ENCODE results near the gene YIPF3.
"Not testable (repeated sequence)": the region's sequence is repeated elsewhere in the genome, so short reads cannot be mapped to it uniquely, and the experiment has no call there.

The YIPF3 gene

DNA sequence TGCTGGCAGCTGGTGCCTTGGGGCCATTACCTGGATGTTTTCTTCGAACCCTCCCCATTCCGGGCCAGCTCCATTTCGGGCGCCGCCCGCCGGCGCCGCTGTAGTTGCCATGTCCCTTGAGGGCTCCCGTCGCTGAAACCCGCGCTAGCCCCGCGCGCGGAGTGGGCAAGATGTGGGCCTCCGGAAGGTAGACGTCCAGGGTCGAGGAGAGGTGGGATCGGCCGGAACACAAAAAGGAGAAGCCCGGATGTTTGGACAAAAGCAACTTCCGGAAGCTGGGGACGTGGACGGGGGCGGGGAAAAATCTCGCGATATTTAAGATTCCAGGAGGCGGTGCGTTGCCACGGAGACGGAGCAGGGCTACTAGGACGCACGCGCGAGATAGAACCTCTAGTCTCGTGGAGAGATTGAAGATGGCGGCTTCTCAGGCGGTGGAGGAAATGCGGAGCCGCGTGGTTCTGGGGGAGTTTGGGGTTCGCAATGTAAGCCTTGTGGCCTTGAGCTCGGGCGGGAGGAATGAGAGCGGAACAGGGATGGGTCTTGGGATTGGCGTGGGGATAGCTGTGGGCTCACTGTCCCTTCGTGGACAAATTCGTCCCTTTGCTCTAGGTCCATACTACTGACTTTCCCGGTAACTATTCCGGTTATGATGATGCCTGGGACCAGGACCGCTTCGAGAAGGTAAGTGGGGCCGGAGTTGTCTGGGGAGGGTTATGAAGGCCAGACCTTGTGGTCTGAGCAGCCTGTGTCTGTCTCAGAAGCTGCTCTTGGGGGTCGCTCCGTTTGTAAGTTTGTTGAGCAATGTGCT, at the start of gene YIPF3, which contains the start of gene POLR1C:
Gene YIPF3 (minus strand): TSS at position 230 of the 808 bp plus-strand sequence. CDS start 119 bp downstream, at position 111.
Gene POLR1C (plus strand): TSS at position 393 of the 808 bp plus-strand sequence. CDS start 21 bp downstream, at position 414.
- DNase-seq = peak; percentile 96 to 99

DNA sequence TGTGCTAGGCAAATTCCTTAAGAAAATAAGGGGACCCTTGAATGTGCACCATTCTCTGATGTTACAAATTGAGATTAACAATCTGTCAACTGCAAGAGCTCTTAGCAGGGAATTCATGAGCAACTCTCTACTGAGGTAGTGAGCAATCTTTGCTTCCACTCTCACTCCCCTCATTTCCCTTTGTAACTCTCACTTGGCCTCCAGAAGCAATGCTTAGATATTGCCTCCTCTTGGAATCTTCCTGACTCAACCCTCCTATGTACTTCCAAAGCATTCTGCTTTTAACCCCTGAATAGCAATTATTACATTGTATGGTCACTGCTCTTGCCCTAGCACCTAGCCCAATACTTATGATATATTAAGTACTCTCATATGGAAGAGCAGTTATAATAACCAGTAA, 42.6 kb upstream of the YIPF3 start:
- DNase-seq = no peak

DNA sequence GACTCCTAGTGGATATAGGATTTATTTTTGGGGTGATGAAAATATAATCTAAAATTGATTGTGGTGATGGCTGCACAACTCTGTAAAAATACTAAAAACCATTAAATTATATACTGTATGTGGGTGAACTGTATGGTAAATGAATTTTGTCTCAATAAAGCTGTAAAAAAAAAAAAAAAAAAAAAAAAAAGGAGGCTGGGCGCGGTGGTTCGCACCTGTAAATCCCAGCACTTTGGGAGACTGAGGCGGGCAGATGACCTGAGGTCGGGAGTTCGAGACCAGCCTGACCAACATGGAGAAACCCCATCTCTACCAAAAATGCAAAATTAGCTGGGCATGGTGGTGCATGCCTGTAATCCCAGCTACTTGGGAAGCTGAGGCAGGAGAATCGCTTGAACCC, 40.9 kb upstream of the YIPF3 start:
- DNase-seq = not testable (repeated sequence)

DNA sequence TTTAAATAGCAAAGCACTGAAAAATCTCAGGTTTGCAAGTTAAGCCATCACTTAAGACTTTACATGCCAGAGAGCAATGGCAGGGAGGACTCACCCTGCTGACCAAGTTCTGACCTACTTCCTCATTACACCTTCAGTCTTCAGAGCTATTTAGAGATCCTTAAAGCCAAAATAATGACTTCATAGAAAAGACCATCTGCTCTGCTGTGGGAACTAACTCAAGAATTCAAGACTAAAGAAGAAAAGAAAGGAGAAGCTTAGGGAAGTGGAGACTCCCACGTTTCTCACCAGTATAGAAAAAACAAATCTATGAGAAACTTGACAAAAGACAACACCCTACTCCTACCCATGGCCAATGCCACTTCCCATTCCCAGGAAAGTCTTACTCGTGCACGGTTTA, 30.5 kb upstream of the YIPF3 start:
- no peak for DNase-seq

DNA sequence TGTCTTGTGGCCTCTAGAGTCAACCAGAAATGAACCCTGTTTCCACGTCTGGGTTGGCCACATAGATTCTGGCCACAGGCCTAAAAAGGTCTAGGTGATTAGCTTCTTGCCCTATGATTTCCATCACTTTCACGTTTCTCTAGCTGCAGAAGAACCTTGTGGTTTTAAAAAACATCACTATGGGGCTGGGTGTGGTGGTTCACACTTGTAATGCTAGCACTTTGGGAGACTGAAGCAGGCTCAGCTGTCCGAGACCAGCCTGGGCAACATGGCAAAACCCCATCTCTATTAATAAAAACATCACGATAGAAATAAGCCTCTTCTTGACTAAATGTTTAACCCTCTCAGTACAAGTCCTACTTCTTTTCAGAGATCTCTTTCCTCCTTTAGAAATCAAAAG, 27.7 kb upstream of the YIPF3 start:
- DNase-seq = no peak

DNA sequence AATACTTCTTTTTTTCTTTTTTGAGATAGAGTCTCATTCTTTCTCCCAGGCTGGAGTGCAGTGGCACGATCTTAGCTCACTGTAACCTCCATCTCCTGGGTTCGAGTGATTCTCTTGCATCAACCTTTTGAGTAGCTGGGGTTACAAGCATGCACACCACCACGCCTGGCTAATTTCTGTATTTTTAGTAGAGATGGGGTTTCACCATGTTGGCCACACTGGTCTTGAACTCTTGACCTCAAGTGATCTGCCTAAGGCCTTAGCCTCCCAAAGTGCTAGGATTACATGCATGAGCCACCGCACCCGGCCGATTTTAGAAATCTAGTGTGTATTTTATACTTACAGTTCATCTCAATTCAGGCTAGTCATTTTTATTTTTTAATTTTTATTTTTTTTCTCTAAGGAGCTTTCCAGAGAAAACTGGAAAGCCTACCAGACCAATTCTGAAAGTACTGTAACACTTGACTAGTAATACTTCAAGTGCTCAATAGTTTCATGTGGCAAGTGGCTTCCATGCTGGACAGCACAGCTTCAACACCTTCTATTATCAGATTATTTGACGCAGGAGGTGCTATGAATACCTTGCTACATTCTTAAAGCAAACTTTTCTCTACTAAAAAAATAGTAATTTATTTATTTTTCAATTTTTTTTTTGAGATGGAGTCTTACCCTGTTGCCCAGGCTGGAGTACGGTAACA, 25.2 kb upstream of the YIPF3 start:
- no peak for DNase-seq

DNA sequence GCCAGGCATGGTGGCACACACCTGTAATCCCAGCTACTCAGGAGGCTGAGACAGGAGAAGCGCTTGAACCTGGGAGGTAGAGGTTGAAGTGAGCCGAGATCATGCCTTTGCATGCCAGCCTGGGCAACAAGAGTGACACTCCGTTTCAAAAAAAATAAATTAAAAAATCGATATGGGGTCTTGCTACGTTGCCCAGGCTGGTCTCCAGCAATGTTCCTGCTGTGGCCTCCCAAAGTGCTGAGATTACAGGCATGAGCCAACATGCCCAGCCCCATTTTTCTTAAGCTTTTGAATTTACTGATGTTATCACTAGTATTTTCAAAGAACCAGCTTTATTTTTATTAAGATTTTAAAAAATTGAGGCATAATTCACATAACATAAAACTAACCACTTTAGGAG, 23.8 kb upstream of the YIPF3 start:
- DNase-seq = no peak

DNA sequence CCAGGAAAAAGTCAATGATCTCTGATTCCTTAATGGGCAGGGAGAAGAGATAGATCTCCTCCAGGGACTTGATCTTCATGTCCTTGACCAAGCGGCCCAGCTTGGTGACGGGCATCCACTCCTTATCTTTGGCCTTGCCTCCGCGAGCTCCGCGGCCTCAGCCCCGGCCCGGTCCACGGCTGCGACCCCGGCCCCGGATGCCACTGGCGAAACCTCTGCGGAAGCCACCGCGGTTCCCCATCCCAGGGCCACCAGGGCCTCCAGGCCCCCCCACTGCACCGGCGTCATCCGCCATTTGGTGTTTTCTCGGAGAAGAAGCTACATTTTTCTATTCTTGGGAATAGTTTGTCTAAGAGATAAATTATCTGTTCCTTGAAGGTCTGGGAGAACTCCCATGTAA, 22.7 kb upstream of the YIPF3 start:
- not testable (repeated sequence) for DNase-seq

DNA sequence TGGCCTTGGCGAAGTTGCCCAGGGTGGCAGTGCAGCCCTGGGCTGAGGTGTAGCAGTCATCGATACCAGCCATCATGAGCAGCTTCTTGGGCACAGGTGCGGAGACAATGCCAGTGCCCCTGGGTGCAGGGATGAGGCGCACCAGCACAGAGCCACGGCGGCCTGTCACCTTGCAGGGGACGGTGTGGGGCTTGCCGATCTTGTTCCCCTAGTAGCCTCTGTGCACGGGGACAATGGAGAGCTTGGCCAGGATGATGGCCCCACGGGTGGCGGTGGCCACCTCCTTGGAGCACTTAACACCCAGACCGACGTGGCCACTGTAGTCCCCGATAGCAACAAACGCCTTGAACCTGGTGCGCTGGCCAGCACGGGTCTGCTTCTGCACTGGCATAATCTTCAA, 22.3 kb upstream of the YIPF3 start:
- DNase-seq = not testable (repeated sequence)

DNA sequence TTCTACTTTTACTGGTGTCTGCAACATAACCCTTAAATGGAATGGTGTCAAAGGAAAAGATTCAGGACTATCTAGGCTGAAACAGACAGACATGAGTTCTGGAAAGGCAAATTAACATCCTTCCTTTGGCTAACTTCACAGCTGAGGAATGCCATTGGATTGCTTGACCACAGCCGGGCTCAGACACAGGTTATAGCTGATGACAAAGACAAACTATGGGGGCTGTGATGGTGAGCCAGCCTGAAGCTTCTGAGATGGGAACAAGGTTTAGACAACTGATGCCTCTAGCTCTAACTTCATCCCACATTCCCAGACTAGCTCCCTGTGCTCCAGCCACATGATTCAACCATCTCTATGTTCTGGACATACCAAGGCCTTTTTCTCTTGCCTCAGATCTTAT, 15.5 kb upstream of the YIPF3 start:
- no peak for DNase-seq

DNA sequence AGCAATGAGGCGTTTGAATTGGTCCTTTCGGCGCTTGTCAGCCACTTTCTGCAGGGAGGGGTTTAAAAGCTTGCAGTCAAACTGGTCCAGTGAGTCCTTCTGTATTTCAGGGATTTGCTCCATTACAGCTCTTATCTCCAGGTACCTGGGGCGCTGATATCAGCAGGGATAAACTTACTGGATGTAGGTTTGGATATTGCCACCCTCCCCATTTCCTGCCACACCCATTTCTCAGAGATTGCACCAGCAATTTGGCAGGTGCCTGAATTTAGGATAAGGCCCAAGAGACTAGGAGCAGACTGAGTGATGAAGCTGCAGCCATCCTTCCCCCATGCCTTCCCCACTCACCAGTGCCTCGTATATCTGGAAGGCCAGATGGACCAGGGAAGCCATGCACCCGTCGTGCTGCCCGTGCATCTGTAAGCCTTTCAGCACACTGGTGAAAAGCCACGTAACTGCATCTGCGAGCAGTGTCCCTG, 7.8 kb upstream of the YIPF3 start:
- DNase-seq = no peak

DNA sequence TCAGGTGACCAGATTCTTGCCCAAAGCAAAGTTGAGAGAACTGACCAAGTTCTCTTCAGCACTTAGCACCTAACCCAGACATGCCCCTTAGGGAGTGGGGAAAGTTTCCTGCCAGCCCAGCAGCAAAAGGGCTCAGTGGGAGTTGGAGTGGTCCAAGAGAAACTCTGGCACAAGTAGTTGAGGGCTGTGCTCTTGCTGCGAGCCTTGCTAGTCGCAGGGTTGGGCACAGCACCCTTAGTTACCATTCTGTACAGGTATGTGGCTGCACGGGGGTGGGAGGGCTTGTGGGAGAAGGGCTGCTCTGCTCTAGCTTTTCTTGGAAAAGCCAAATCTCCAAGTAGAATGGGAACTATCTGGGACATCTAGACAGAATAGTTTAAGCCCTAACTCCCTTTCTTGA, 6.6 kb upstream of the YIPF3 start:
- DNase-seq = no peak

DNA sequence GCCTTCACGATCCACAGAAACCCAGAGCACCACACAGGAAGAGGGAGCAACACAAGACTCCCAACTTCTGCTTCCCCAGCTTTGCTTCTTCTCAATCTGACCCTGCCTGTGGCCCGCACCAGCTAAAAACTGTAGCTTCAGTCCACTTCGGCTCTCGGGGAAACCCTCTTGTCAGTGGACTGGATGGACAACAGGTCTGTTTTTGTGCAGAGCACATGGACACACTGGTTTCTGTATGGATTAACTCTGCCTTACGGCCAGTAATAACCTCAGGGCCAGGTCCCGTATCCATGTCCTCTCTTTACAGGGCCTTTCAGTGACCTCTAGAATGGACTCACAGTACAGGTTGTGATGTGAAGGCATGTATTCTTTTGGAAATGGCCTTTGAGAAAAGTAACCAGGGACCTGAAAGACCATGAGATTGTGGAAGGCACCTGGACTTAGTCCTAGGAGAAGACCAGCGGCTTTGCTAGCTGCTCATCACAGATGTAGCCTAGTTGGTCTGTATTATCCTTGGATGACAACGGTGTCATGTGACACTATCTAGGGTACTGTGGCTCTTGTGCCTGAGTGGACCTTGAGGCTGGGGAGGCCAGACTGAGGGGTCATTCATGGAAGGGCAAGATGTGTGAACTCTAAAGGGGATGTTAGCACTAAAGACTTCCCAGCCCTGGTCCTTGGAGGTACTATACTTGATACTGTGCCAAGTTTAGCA, 6.0 kb upstream of the YIPF3 start:
- no peak for DNase-seq

DNA sequence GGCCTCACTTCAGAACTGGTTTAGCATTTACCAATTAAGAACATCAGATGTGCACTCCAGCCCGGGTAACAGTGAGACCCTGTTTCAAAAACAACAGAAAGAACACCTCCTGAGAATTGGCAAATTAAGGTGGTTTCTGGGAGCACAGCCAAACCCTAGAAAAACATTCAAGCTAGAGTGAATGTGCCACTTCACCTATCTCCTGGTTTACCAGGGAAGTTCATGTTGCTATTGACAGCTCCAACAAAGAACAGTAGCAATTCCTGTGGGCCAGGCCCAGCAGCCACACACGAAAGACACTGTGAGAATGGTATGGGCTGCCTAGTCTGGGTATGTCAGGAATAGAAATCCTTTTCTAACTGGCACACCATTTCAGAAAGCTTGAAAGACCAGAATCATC, 5.1 kb upstream of the YIPF3 start:
- no peak for DNase-seq

DNA sequence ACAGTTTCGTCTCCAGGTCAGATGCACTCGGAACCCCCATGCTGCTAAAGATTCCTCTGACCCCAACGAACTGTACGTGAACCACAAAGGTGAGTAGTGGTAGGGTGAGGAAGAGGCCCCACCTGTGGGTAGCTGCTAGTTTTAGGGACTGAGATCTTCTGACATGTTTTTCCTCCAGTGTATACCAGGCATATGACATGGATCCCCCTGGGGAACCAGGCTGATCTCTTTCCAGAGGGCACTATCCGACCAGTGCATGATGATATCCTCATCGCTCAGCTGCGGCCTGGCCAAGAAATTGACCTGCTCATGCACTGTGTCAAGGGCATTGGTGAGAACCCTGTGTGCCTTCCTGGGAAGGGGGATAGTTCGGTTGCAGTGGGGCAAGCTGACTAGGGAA, 3.4 kb upstream of the YIPF3 start:
- no peak for DNase-seq

DNA sequence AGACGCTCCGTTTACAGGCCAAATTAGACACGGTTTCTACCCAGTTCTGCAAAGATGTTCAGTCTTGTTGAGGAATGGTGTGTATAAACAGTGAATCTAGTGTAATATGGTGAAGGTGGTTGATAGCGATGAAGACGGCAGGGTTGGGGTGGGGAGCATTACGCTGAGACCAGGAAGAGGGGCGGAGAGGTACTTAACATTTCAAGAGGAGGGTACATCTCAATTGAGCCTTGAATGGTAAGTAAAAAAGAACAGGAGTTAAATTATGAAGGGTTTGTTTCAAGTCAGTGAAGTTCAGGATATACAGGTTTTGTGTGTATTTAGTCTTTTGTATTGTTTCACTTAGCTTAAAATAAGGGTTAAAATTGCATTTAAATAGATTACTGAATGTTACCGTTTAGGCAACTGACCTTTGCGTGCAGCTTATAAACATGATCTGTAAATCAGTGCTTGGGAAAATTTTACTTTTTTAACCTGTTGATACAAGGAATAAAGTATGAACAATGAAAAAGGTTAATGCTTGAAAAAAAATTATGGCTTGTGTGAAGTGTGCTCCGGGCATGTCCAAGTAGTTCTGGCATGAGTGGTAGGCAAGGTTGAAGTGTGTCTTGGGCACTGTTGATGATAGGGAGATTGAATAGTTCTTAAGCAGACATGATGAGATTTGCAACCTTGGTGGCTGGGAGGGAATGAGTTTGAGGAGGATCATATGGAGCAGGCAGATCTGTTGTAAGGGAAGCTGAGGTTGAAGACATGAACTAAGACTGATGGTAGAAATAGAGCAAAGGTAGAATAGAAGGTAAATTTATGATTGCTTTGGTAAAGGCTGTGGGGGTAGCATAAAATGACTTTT, 1.0 kb upstream of the YIPF3 start:
- DNase-seq = no peak

DNA sequence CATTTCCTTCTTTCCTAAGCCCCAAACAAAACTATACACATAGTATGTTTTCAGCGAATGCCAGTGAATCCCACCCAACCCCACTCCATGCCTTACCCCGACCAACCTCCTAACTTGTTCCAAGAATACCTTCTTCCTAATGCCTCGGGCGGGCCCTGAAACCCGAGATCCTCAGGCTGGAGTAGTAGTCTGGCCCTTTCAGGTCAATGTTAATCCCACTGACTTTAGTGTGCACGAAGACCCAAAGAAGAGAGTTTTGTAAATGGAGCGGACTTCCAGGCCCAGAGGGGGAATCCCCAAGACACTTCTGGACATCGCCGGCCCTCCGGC, 394 bp downstream of the YIPF3 start:
- no peak for DNase-seq

DNA sequence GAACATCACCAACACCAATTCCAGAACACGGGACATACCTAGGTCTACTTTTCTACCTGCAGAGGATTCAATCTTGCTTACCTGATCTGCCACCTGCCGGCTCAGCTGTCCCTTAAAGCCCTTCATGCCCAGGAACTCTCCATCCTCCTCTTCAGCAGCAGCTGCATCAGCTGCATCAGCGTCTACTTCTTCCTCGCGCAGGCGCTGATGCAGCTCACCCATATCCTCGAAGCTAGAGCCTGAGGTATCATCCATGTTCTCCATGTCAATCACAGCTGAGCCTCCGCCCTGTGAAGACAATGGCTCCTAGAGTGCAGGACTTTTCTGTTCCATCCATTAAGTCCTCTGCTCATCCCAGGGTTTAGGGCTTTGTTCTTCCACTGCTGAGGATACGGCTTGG, 918 bp downstream of the YIPF3 start:
- no peak for DNase-seq

DNA sequence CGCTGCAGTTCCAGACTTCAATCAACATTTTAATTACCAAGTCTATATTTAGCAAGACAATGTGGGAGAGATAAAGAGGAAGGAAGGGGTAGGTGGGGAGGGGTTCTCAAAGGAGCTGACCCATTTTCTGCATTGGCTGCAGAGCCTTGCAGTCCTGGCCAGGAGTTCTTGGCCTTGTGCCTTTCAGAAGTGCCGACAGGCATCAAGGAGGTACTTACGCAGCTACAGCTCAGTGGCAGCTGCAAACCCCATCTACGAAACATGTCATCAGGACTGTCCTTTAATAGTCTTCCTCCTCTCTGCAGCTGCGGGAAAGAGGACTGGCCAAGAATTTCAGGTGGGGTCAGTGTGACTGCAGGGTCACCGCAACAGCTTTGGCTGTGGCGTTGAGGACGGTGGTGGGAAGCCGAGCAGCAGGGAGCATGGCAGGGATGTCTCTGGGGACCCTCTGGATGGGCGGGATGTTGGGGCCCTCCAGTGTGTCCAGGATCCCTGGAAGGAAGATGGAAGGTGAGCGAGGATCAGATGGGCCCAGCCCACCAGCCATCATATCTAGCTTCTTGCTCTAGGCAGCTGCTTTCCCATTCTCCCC, 4.8 kb downstream of the YIPF3 start:
- DNase-seq = no peak

DNA sequence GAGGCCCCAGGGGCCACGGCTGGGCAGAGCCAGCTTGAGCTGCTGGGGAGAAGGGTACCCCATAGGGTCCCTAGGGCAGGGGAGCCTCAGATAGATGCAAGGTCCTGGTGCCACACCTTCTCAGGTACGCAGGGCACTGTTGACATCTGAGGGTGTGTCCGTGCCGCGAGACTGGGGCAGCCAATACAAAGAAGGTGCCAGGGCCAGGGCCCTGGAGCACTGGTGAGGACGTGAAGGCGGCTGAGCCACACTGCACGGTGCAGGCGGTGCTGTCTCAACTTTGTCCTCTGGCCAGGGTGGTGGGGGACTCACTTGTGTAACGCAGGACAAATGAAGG, 5.9 kb downstream of the YIPF3 start:
- DNase-seq = no peak

DNA sequence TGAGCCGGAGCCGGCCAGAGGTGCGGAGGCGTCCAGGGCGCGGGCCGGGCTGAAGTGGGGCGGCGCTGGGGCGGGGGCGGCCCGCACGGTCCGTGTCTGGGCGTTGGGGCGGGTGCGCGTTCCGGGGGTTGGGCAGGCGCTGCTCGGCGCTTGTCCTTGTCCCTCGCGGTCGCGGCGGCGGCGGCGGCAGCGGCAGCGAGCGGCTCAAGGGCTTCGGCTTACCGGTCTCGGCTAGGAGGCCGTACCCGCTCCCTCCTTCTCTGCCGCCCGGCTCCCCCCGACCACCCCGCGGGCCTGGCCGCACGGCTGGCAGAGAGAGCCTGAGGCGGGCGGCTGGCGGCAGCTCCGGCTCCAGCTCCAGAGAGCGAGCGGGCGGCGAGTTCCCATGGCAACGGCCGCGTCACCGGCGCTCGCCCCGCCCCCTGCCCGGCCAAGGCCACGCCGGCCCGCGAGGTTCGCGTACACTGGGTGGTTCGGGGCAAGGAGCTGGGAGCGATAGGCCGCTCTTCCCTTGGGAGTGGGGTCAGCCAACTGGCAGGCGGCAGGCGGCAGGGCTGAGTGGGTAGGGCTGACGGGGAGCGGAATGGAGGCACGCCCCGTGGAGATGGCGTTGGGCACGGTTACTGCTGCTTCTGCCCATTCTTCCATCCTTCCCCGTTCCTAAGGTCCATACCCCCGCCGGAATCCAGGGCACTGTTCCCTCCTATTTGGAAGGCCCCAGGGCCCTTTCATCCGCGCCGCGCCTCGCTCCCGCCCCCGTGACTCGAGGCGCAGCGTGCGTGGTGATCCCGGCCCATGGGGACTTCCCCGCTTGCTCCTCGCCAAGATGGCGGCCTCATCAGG, 6.5 kb downstream of the YIPF3 start, which contains the start of gene LRRC73:
Gene LRRC73 (minus strand): TSS at position 363 of the 843 bp plus-strand sequence. CDS start 561 bp downstream, outside the sequence.
- DNase-seq = peak in 1 of 2 experiments; percentile 74
